H1 (cell line): Measurements from ENCODE around the gene MPHOSPH8. TPM values are rescaled to one million over a fixed set of nuclear protein-coding genes. Genes with fewer than 3 reads are reported as not detected.

ENCODE experiments used
- CHD7 ChIP-seq: fragments of 300-600 bp; sonication (generic); IDR thresholded peaks from 2 replicates; pipeline ENCODE4 v1.7.1; 2012; ENCODE audit warnings: low read length, moderate library complexity, mild to moderate bottlenecking, inconsistent platforms; ENCODE audit not compliant: insufficient replicate concordance
- TBP ChIP-seq: IDR thresholded peaks from 2 replicates; pipeline ENCODE4 v1.6.1; 2011; ENCODE audit warnings: low read depth, low read length, improper control_type of control experiment
- TCF12 ChIP-seq: IDR thresholded peaks from 2 replicates; pipeline ENCODE4 v1.6.1; 2011; ENCODE audit warnings: low read depth, mild to moderate bottlenecking, low read length
- polyA plus RNA-seq, 7 experiments: library from polyadenylated mRNA; depleted of rRNA in 3 of 7; stranded (reverse) in 5 of 7; unstranded in 2 of 7; fragments of >200 nt in 5 of 7; fragments of 200-250 nt in 2 of 7; gene quantifications; 1 replicate in 5 of 7; 2 replicates in 1 of 7; 4 replicates in 1 of 7; pipeline versions ENCODE4 v1.2.1 to v1.2.3, GENCODE V29; 2011 to 2013; ENCODE audit warnings: missing spikeins in 2 of 7, mixed read lengths in 2 of 7
- total RNA-seq: library from RNA; stranded (reverse); fragmentation: NEBNext Ultra II Directional; extraction: Animal tissue kit (Norgen Biotek cat#: 25700); gene quantifications from 2 replicates; pipeline ENCODE4 v1.2.1, GENCODE V29; 2021

The MPHOSPH8 gene
- total and polyA plus RNA-seq, 2 of the 8 experiments (the other 6 are each of a cell fraction or from before 2014, with no cell fraction given): 8.3 to 20.5 TPM

- TF ChIP-seq CHD7: no peak
- no peak for TF ChIP-seq TBP
- no peak for TF ChIP-seq TCF12
Measured at GRCh38 chr13:19658831-19659230, 25.4 kb downstream of the MPHOSPH8 start (continued).
